Activated CD8-positive, alpha-beta T cell treated with anti-CD3 and anti-CD28 coated beads for 36 hours (primary cell): ENCODE data around the gene LAMA1. TPM values are rescaled to one million over a fixed set of nuclear protein-coding genes. Genes with fewer than 3 reads are reported as not detected.

ENCODE experiments used
- ATAC-seq: fragments of 200-7000 bp; cut with Tn5 transposase; one replicate; pipeline ENCODE4 v1.10.0; 2021; ENCODE audit warnings: mild to moderate bottlenecking, moderate library complexity
- CTCF ChIA-PET: fragments of 350-600 bp; sonication (Branson Sonifier 250); formaldehyde crosslinking; loops from one replicate; lab custom pipeline; 2021; ENCODE audit warnings: antibody characterized with exemption; lab: Charles Lee
- POLR2A ChIA-PET: fragments of 350-600 bp; sonication (Branson Sonifier 250); formaldehyde crosslinking; loops from one replicate; lab custom pipeline; 2021; ENCODE audit warnings: antibody characterized with exemption; lab: Charles Lee
- DNase-seq: peaks from one replicate; pipeline ENCODE4 v3.0.0-alpha.2; 2020
- H3K27ac Mint-ChIP-seq: one replicate; pipeline ENCODE4 v1.8.0; 2021; ENCODE audit warnings: mild to moderate bottlenecking, mixed read lengths
- H3K27me3 Mint-ChIP-seq: one replicate; pipeline ENCODE4 v1.8.0; 2021; ENCODE audit warnings: mixed read lengths
- H3K36me3 Mint-ChIP-seq: one replicate; pipeline ENCODE4 v1.8.0; 2021; ENCODE audit warnings: low read depth, mixed read lengths
- H3K4me1 Mint-ChIP-seq: one replicate; pipeline ENCODE4 v1.8.0; 2021; ENCODE audit warnings: low read depth, mixed read lengths
- H3K4me3 Mint-ChIP-seq: one replicate; pipeline ENCODE4 v1.8.0; 2021; ENCODE audit warnings: mild to moderate bottlenecking, moderate library complexity, mixed read lengths
- H3K9me3 Mint-ChIP-seq: one replicate; pipeline ENCODE4 v1.8.0; 2021; ENCODE audit warnings: mixed read lengths
- CTCF ChIP-seq: fragments of 200-600 bp; IDR thresholded peaks from one replicate; pipeline ENCODE4 v1.8.0; 2022; ENCODE audit warnings: antibody characterized with exemption, mild to moderate bottlenecking
- intact Hi-C: fragments of 100-400 bp; cut with micrococcal nuclease; formaldehyde crosslinking; loops from one replicate; pipeline ENCODE4 v1.10.0; 2022
- total RNA-seq, 2 experiments: library from RNA; stranded (reverse); gene quantifications; one replicate each; pipeline ENCODE4 v1.2.3, GENCODE V29; 2021

Gene LAMA1
- total RNA-seq, 2 experiments from 2014 or later, result not detected

- H3K27ac Mint-ChIP-seq, result no peak overlapping the region
- ChIA-PET CTCF (no interaction called here), POLR2A (no interaction called here)
- ATAC-seq, result no peak
- no peak for TF ChIP-seq CTCF
- peaks cover 2% of the 10 kb centered on the region for H3K27me3 Mint-ChIP-seq
- H3K9me3 Mint-ChIP-seq, result peaks cover 4% of the 10 kb centered on the region
- intact Hi-C loops, result loop anchor here (5.0 kb wide), 1 partner anchor 254 kb away; no protein-coding TSS in a partner anchor
- H3K36me3 Mint-ChIP-seq, result no peaks in the 10 kb centered on the region
- no peaks in the 10 kb centered on the region for H3K4me1 Mint-ChIP-seq
- DNase-seq, result no peak
- H3K4me3 Mint-ChIP-seq, result no peak overlapping the region
Observed at GRCh38 chr18:6923220-6923619, 194.4 kb downstream of the LAMA1 start.

- no peaks in the 10 kb centered on the region for H3K4me1 Mint-ChIP-seq
- peaks cover 4% of the 10 kb centered on the region for H3K9me3 Mint-ChIP-seq
- peaks cover 2% of the 10 kb centered on the region for H3K27me3 Mint-ChIP-seq
- ATAC-seq (no peak), DNase-seq (no peak)
- intact Hi-C loops, result loop anchor here (5.0 kb wide), 1 partner anchor 256 kb away; no protein-coding TSS in a partner anchor
- H3K27ac Mint-ChIP-seq, result no peak overlapping the region
- ChIA-PET CTCF (interaction anchor here (0.7 to 1.2 kb wide), 2 partner anchors 100 to 256 kb away, joined by 3 to 7 read pairs; no protein-coding TSS in a partner anchor), POLR2A (no interaction called here)
- H3K4me3 Mint-ChIP-seq, result no peak overlapping the region
- TF ChIP-seq CTCF, result no peak
- no peaks in the 10 kb centered on the region for H3K36me3 Mint-ChIP-seq
Observed at GRCh38 chr18:6921571-6921970, 196.0 kb downstream of the LAMA1 start.

GRCh38 chr18:6920099-6920955 is 197.3 kb downstream of the LAMA1 start:
- ATAC-seq (no peak), DNase-seq (peak; percentile 60)
- intact Hi-C loops, result loop anchor here (5.0 kb wide), 1 partner anchor 257 kb away; no protein-coding TSS in a partner anchor
- Mint-ChIP-seq H3K4me3 (peak overlapping the region; percentile 15), H3K4me1 (no peaks in the 10 kb centered on the region), H3K27me3 (peaks cover 2% of the 10 kb centered on the region), H3K9me3 (peaks cover 4% of the 10 kb centered on the region), H3K27ac (peak overlapping the region; percentile 22), H3K36me3 (no peaks in the 10 kb centered on the region)
- CTCF ChIA-PET, result interaction anchor here (0.8 to 1.1 kb wide), 4 partner anchors 79 to 256 kb away, joined by 3 to 9 read pairs (median 4); no protein-coding TSS in a partner anchor
- TF ChIP-seq CTCF, result peak; percentile 43
- POLR2A ChIA-PET, result no interaction called here

- no peak for TF ChIP-seq CTCF
Observed at GRCh38 chr18:6917072-6917471, 200.5 kb downstream of the LAMA1 start.

GRCh38 chr18:6901286-6901926 is 216.2 kb downstream of the LAMA1 start:
- no peak for DNase-seq
- no peak for TF ChIP-seq CTCF
- CTCF ChIA-PET, result no interaction called here
- no peak for ATAC-seq
- Mint-ChIP-seq H3K36me3 (no peaks in the 10 kb centered on the region), H3K4me3 (no peak overlapping the region), H3K4me1 (no peaks in the 10 kb centered on the region), H3K9me3 (peaks cover 12% of the 10 kb centered on the region), H3K27me3 (peaks cover 1% of the 10 kb centered on the region), H3K27ac (no peak overlapping the region)
- intact Hi-C loops, result no loop called here
- POLR2A ChIA-PET, result no interaction called here

More at GRCh38 chr18:6917072-6917471, 200.5 kb downstream of the LAMA1 start:
- intact Hi-C loops, result no loop called here
- no peak overlapping the region for H3K4me3 Mint-ChIP-seq
- no peak overlapping the region for H3K27ac Mint-ChIP-seq
- DNase-seq, result no peak
- ChIA-PET CTCF (no interaction called here), POLR2A (no interaction called here)
- H3K9me3 Mint-ChIP-seq, result peaks cover 4% of the 10 kb centered on the region
- ATAC-seq, result no peak
- H3K4me1 Mint-ChIP-seq, result no peaks in the 10 kb centered on the region
- no peaks in the 10 kb centered on the region for H3K36me3 Mint-ChIP-seq
- H3K27me3 Mint-ChIP-seq, result peaks cover 2% of the 10 kb centered on the region
